Hematopoietic multipotent progenitor cell (in vitro differentiated cells): Measurements from ENCODE around the gene CREB5. TPM values are rescaled to one million over a fixed set of nuclear protein-coding genes. Genes with fewer than 3 reads are reported as not detected.

Source experiments
- DNase-seq, 3 donors: peaks; one replicate each; pipeline ENCODE4 v3.0.0-alpha.2; 2011 to 2015; ENCODE audit warnings: low read depth in 2 of 3, low spot score in 2 of 3
- total RNA-seq: library from RNA; depleted of rRNA; stranded (reverse); fragments of >200 nt; gene quantifications from one replicate; pipeline ENCODE4 v1.2.3, GENCODE V29; 2012

Gene CREB5
- total RNA-seq, 1 donor, result 20.7 TPM

GRCh38 chr7:28832669-28833068 is 420.4 kb downstream of the CREB5 start:
- no peak for DNase-seq

DNA sequence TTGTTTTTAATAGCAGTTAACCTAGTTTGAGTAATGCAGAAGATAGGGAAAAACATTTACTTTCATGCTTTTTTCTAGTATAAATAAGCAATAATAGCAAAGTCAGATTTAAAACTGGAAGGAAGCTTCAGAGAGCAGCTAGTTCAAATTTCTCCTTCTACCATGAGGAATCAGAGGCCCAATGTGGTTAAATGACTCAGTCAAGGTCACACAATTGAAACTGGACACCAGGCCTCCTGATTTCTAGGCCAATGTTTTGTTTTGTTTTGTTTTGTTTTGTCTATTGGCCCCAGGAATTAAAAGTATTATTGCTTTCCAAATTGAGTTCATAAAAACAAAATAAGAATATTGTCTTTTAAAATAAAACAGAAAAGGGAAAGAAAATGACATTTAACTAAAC is 423.5 kb downstream of the CREB5 start:
- DNase-seq, result no peak

- DNase-seq, result no peak
Observed at GRCh38 chr7:28836716-28837115, 424.4 kb downstream of the CREB5 start.

DNA sequence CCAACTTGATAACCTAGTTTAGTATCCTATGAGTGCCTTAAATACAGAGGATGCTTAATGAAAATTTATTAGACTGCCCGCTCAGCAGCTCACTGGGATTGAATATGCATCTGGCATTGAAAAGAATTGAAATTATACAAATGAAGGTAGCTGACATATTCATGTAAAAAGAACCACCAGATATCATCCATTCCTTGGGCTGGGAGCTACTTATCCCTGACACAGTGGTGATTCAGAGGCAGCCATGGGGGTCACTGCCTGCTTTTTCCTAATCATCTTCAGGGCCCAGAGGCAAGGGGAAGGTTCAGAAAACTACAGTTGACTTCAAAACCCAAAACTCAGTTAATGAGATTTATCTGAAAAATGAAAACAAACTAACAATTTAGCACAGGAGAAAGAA is 424.9 kb downstream of the CREB5 start:
- no peak for DNase-seq

- DNase-seq, result peak in 1 of 3 donors; percentile 12
Observed at GRCh38 chr7:28840592-28840995, 428.3 kb downstream of the CREB5 start.

GRCh38 chr7:28841766-28842165 is 429.4 kb downstream of the CREB5 start:
- DNase-seq, result no peak

- no peak for DNase-seq
Observed at GRCh38 chr7:28842769-28843295, 430.5 kb downstream of the CREB5 start.

- DNase-seq, result no peak
Observed at GRCh38 chr7:28845106-28845505, 432.8 kb downstream of the CREB5 start.

GRCh38 chr7:28847176-28847575 is 434.9 kb downstream of the CREB5 start:
- no peak for DNase-seq

DNA sequence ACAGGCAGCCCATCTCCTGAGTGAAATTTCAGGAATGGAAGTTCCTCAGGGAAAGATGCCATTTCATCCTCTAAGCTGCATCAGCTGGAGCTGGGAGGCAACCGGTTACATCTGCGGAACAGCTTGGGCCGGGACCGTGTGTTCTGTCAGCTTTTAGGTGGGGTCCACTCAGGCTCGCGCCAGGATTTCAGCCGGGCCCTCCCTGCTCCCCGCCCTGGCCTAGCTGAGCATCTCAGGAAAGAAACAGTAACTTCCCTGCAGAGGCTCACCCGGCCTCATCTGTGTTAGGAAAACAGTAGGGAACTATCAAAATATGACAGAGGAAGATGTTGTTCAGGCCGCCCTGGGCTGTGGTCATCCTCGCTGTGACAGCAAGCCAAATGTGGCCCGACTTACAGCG is 435.4 kb downstream of the CREB5 start:
- DNase-seq, result no peak

GRCh38 chr7:28848906-28849305 is 436.6 kb downstream of the CREB5 start:
- DNase-seq, result no peak

- DNase-seq, result no peak
Observed at GRCh38 chr7:28850699-28851098, 438.4 kb downstream of the CREB5 start.

GRCh38 chr7:28853150-28853549 is 440.8 kb downstream of the CREB5 start:
- DNase-seq, result peak in 2 of 3 donors; percentile 17 to 29

- peak; percentile 16 to 79 (median 60) for DNase-seq
Observed at GRCh38 chr7:28853834-28854749, 441.8 kb downstream of the CREB5 start.

GRCh38 chr7:28854750-28855074 is 442.4 kb downstream of the CREB5 start:
- no peak for DNase-seq

GRCh38 chr7:28855538-28856217 is 443.4 kb downstream of the CREB5 start:
- no peak for DNase-seq

GRCh38 chr7:28856656-28857055 is 444.3 kb downstream of the CREB5 start:
- no peak for DNase-seq

DNA sequence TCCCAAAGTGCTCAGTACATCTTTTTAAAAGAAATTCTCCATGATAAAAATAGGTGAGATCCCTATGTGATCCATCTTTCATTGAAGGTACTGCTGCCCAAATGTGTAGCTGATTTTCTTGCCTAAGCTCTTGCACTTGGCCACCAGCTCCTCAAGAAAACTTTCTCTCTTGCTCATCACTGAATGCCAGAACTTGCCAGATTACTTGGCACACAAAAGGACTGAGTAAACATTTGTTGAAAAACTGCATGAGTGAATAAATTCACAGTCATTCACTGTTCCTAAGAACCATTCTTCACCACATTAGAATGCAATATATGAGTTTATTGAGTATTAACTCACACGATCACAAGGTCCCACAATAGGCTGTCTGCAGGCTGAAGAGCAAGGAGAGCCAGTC is 445.9 kb downstream of the CREB5 start:
- no peak for DNase-seq

DNA sequence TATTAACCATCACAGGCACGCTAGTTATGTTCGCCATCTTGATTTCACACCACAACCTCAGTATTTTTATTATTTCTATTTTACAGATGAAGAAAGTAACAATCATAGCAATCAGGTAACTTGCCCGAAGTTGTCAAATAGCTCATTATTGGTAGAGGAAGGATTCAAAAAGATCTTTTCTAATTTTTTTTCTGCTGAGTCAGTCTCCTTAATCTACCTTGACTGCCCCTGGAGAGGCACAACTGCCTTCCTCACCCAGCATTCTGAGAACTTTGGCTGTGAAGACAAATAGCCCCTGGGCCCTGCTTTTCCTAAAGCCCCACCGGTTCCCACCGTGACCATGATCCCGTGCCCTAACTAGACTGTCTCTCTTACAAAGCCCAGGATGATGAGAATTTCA is 446.6 kb downstream of the CREB5 start:
- no peak for DNase-seq

GRCh38 chr7:28861825-28862224 is 449.5 kb downstream of the CREB5 start:
- no peak for DNase-seq

DNA sequence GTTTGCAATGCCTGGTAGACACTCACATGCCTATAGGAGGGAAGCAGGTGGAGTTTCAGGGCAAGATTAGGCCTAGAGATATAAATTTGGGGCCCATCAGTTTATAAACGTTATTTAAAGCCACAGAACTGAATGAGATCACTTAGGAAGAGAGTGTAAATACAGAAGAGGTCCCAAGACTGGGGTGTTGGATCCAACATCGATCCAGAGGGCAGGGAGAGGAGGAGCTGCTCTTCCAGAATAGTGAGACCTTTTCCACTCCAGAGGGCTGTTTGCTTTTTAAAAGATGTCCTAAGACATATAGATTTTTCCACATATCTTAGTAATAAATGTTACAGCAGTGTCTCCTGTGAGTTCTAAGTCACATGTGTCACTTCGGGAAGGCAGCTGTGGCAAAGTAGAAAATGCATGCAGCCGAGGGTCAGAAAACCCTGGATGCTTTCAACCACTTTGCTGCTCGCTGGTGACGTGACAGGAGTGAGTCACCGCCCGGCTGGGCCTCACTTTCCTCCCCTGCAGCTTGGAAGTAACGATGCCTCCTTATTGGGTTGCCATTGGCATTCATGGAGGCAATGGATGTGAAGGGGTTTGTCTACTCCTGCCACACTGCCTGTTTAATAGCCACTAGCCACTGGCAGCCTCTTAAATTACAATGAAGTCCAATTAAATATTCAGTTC is 450.4 kb downstream of the CREB5 start:
- no peak for DNase-seq
